Suppressor macrophage (primary cell): ENCODE results near the gene RXFP2.

Experiments used
- DNase-seq, 4 experiments: peaks; one replicate each; pipeline ENCODE4 v3.0.0-alpha.2; 2020 to 2022
- total RNA-seq, 17 experiments: gene quantifications; one replicate each; lab custom pipeline; 2026; ENCODE audit warnings: mixed read lengths in 6 of 17, inconsistent platforms in 3 of 17; lab: John Stamatoyannopoulos, UW

The RXFP2 gene
- 0 to 1.9 (median 0) reads per million in 17 experiments for total RNA-seq

DNA sequence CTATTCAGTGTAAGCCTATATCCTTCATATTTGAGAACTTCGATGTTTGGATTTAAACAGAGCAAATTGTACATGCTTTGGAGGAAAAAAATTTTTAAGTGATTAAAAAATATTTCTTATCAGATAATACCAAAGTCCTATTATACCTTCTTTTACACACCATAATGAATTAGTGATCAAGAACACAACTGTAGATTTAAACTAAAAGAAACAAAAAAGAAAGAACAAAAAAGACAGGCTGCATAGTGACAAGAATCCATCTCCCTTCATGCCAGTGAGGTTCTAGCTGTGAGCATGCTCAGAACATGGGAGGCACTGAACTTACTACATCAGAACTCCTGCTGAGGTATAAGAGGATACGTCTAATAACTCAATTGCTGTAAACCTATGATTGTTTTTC lies at the start of gene RXFP2:
Gene RXFP2 (plus strand): TSS at position 301 of the 400 bp plus-strand sequence. CDS start 87 bp downstream, at position 388.
- no peak for DNase-seq

GRCh38 chr13:31697290-31697689 lies 42.0 kb upstream of the RXFP2 start:
- no peak for DNase-seq

DNA sequence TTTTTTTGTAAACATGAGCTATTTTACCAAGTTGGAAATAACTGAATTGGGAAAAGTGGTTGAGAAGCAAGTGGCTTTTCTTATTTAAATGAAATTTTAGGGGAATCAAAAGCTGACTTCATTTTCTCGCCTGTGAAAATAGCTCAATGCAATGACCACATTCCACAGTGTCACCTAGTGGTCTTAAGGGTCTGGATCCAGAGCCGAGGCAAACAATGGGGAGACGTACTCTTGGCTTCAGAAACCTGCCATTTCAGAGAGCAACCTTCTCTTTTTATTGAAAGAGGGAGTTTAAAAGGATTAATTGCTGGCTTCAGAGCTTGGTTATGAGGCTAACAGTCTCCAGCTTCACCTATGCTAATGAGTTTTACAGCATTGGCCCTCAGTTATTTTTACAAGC lies 39.7 kb upstream of the RXFP2 start:
- DNase-seq, result no peak

GRCh38 chr13:31703780-31704179 lies 35.5 kb upstream of the RXFP2 start:
- DNase-seq, result no peak

GRCh38 chr13:31706105-31706504 lies 33.2 kb upstream of the RXFP2 start:
- no peak for DNase-seq

DNA sequence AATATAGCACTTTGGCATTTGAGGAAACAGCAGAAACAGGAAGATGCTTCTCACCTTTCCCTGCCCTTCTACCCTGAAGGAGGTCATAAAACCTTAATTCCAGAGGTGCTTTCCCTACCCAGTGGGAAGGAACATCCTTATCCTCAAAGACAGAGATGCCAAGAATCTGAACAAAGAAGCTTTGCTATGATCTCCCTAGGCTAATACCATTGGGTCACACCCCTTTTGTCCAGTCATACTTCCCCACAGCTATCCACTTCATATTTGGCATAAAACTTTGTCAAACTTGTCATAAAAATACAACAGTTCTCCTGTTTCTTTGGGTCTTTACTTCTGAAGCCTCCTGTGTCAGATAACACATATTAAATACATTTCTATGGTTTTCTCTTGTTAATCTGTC lies 21.7 kb upstream of the RXFP2 start:
- no peak for DNase-seq

GRCh38 chr13:31719214-31719613 lies 20.1 kb upstream of the RXFP2 start:
- DNase-seq, result no peak

DNA sequence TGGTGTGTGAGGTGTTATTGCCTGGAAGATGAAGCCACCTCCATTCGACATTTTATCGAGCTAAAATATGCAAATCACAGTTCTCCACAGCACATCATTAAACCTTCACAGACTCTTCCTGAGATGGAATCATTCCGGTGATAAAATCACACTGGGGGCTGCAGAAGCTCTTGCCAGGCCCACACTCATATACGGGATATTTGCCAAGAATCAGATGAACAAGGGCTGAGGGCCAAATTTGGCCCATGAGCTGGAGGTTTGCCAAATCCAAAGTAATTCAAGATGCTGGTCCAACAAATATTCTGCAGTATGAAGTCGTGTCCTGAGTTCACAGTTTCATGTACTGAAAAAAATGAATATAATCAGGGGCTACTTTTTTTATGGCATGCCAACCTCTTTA lies 16.7 kb upstream of the RXFP2 start:
- no peak for DNase-seq

DNA sequence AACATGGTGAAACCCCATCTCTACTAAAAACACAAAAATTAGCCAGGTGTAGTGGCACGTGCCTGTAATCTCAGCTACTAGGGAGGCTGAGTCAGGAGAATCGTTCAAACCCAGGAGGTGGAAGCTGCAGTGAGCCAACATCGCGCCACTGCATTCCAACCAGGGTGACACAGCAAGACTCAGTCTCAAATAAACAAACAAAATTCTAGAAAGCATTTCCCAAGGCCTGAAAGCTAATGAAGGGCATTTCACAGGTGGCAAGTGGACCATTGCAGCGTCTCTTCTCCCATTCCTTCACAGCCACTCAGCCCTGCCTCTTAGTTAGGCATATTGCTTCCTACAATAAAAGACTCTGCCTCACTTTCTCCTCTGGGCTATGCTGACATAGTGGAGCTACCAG lies 13.5 kb upstream of the RXFP2 start:
- no peak for DNase-seq

GRCh38 chr13:31731921-31732320 lies 7.4 kb upstream of the RXFP2 start:
- DNase-seq, result no peak

DNA sequence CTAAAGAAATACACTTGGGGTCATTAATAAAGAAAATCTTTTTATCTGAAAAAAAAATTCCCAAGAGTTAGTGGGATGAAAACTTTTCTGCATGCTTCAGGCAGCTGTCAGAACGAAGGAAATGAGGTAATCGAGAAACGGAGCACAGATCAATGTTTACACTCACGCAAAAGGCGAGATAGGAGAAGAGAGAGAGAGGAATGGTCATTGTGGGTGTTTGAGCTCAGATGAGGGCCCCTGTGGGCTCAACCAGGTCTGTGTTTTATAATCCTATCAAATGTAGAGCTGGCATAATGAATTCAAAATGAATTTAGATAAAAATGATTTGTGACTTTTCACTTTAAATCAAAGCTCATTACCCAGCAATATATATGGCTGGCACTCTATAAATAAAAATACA lies 6.3 kb upstream of the RXFP2 start:
- no peak for DNase-seq

- no peak for DNase-seq
Observed at GRCh38 chr13:31733647-31734046, 5.7 kb upstream of the RXFP2 start.

- DNase-seq, result peak; percentile 74 to 83 (median 83)
Observed at GRCh38 chr13:31742097-31742734, 2.9 kb downstream of the RXFP2 start.

DNA sequence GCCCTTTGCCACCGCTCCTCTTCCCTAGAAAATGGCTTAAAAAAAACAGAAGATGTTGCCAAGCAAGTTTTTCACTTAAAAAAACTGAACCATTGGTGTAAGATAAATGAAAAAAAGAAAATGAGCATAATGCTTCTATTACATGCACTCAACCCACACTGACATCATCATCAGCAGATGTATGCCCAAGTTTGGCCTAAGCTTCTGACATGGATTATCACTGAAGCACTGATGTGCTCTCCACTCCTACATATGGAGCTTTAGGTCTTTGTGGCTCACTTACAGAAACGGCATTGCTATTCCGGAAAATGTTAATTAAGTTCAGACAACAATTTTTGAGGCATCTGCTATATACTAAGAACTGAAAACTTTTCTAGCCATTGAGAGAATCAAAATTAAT lies 8.0 kb downstream of the RXFP2 start:
- DNase-seq, result peak in 1 of 4 experiments; percentile 13

GRCh38 chr13:31747966-31748365 lies 8.6 kb downstream of the RXFP2 start:
- no peak for DNase-seq

DNA sequence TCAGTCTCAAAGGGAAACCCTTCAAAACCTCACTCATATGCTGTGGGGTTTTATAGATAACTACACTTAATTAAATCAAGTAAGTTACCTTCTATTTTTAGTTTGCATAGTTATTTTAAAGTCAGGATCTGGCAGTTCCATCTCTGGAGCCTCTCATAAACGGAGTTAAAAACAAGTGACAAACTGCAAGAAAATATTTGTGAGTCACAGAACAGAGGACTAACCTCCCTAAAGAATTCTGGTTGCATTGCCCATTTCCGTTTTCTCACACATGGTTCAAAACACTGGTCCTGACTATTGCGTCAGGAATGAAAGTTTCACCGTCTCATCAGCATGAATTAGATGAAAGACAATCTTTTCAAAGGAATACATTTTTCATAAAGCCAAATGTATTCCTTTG lies 10.6 kb downstream of the RXFP2 start:
- DNase-seq, result no peak

DNA sequence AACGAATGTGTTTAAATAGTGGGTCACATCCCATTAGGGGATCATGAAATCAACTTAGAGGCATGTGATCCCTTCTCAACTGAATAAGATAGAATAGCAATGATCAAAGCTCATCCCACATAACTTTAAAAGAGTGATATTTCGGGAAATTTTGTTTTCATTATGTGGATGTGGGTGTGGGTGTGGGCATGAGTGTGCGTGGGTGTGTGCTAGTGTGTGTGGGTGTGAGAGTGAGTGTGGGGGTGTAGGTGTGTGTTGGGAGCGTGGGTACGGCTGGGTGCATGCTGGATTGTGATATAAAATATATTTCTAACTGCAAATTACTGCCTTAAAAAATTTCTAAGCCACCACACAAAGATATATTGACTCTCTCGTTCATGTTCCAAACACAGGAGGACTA lies 15.9 kb downstream of the RXFP2 start:
- DNase-seq, result no peak

DNA sequence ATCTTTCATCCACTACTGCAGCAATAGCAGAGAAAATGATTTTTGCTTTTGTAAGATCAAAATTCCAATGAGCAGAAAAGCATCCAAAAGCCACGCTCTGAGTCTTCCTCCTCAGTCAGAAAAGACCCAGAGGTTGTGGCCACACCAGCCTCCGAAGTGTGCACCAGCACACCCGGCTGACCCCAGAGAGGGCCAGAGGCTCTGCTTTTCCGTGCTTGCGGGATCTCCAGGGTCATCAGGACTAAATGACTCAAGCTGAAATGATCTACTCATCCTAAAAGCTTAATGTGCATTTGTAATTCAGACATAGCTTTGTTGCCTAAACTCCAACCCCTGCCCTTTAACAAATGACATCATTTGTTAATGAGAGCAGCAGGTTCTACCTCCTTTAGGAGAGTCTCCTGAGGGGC lies 16.5 kb downstream of the RXFP2 start:
- DNase-seq, result no peak

GRCh38 chr13:31756346-31756745 lies 17.0 kb downstream of the RXFP2 start:
- no peak for DNase-seq

DNA sequence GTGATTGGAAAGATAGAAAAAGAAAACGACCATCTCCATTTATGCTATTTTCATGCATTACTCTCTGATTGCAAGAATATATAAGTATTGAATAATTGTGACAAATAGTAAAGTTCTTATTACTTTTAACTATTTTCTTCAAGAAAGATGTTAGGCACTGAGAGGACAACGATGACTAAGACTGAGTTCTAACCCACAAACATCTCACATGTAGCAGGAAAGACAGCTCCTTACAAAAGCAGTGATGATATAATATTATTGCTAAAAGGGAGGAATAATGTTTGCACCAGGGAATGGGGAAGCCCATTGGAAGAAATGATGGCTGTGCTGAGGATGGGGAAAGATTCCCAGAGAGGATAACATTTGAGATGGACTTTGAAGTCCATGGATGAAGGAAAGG lies 22.6 kb downstream of the RXFP2 start:
- no peak for DNase-seq

DNA sequence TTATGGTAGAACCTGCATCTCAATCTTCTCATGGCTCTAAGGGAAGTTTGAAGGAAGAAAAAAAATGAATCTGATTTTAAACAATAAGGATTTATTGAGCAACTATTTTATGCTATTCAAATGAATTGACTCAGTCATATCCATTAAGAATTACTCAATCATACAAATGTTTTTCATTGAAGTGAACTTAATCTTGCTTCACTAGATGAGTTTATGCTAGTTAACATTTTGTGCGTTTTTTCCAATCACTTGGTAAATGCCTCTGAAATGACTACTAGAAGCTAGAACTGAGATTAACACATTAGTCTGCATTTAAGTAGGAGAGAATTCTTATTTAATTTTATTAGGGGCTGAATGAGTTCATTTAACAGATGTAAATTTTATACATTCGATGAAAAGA lies 25.2 kb downstream of the RXFP2 start:
- DNase-seq, result no peak

- DNase-seq, result no peak
Observed at GRCh38 chr13:31765138-31765785, 25.9 kb downstream of the RXFP2 start.

DNA sequence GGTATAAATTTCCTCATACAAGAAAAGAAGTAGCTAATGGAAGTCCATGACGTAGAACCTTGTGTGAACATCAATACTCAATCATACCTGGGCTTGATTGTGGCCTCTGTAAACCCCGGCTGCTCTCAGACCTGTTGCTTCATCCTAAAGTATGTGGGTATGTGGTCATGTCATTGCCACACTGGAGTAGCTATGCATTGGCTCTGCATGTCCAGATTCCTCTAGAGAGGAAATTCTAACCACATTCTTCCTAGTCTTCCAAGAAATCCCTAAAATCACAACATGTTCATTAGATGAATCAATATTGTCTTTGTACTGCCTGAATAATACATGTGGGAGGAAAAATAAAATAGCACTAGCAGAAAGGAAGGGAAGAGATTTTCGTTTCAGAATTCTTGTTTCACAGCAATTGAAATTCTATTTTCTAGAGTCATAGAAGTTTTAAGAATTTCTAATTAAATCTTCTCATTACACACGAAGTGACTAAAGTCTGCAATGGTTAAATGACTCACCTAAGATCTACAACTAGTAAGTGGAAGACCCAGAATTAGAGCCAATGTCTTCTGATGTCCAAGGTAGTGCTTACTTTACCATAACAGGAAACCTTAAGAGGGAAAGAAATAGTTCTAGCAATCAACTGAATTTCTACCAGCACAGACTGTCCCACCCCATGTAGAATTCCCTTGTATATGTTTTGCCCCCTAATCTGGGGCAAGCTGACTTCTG lies 28.0 kb downstream of the RXFP2 start:
- no peak for DNase-seq

- no peak for DNase-seq
Observed at GRCh38 chr13:31768351-31768750, 29.0 kb downstream of the RXFP2 start.
